A673 (cell line): ENCODE data around the gene SMAD3. TPM values are rescaled to one million over a fixed set of nuclear protein-coding genes. Genes with fewer than 3 reads are reported as not detected.

Experiments
- BruUV-seq: library from RNA; stranded (reverse); fragments of 400-500 nt; replicated peaks from 2 replicates; lab custom pipeline; 2021; lab: Mats Ljungman, UMichigan
- CTCF ChIA-PET: fragments of 300-600 bp; sonication (Branson Sonifier 250); formaldehyde crosslinking; loops from one replicate; lab custom pipeline; 2022; ENCODE audit warnings: antibody characterized with exemption; lab: Charles Lee
- POLR2A ChIA-PET: fragments of 300-600 bp; sonication (Branson Sonifier 250); formaldehyde crosslinking; loops from one replicate; lab custom pipeline; 2022; ENCODE audit warnings: antibody characterized with exemption; ENCODE audit not compliant: low non-redundant PET; lab: Charles Lee
- DNase-seq: peaks from one replicate; pipeline ENCODE4 v3.0.0-alpha.2; 2015; ENCODE audit warnings: low spot score
- H3K27ac ChIP-seq: fragments of 200-600 bp; sonication (generic); 2 replicates; pipeline ENCODE4 v1.5.1; 2016; ENCODE audit warnings: mixed run types, low read depth, mild to moderate bottlenecking, mixed read lengths, antibody characterized with exemption, low read length; ENCODE audit not compliant: poor library complexity, severe bottlenecking
- H3K27me3 ChIP-seq: fragments of 200-600 bp; sonication (generic); replicated peaks from 2 replicates; pipeline ENCODE4 v1.6.1; 2017; ENCODE audit warnings: mixed run types, low read depth, mild to moderate bottlenecking, mixed read lengths, antibody characterized with exemption, low read length; ENCODE audit not compliant: insufficient read depth, poor library complexity
- H3K36me3 ChIP-seq: fragments of 200-600 bp; sonication (generic); 2 replicates; pipeline ENCODE4 v1.6.1; 2016; ENCODE audit warnings: mixed run types, mild to moderate bottlenecking, mixed read lengths, antibody characterized with exemption, low read length; ENCODE audit not compliant: insufficient read depth, poor library complexity, severe bottlenecking
- H3K4me1 ChIP-seq: fragments of 200-600 bp; sonication (generic); 2 replicates; pipeline ENCODE4 v1.6.1; 2017; ENCODE audit warnings: mixed run types, mild to moderate bottlenecking, mixed read lengths, antibody characterized with exemption, low read length; ENCODE audit not compliant: insufficient read depth, poor library complexity, severe bottlenecking
- H3K4me3 ChIP-seq: fragments of 200-600 bp; sonication (generic); 2 replicates; pipeline ENCODE4 v1.5.1; 2016; ENCODE audit warnings: low read depth, mixed run types, mild to moderate bottlenecking, mixed read lengths, low read length; ENCODE audit not compliant: poor library complexity, severe bottlenecking
- H3K9me3 ChIP-seq: fragments of 200-600 bp; sonication (generic); 2 replicates; pipeline ENCODE4 v1.6.1; 2016; ENCODE audit warnings: mixed run types, low read depth, mild to moderate bottlenecking, mixed read lengths, antibody characterized with exemption, low read length; ENCODE audit not compliant: poor library complexity, severe bottlenecking
- EZH2 ChIP-seq: fragments of 200-600 bp; sonication (generic); IDR thresholded peaks from 2 replicates; pipeline ENCODE4 v1.6.1; 2017; ENCODE audit warnings: borderline replicate concordance, low read depth, mild to moderate bottlenecking, mixed read lengths, antibody characterized with exemption, low read length; ENCODE audit not compliant: poor library complexity, severe bottlenecking
- intact Hi-C: fragments of 100-400 bp; cut with micrococcal nuclease; formaldehyde crosslinking; loops from one replicate; pipeline ENCODE4 v1.10.0; 2022; ENCODE audit not compliant: unreplicated experiment
- total RNA-seq: library from RNA; stranded (reverse); gene quantifications from 2 replicates; pipeline ENCODE4 v1.2.3, GENCODE V29; 2021
- TF ChIP-seq, protein P1 (sequence below): fragments of 300-800, 200-600 bp; sonication (generic); conservative IDR thresholded peaks from 2 replicates; pipeline ENCODE4 v1.5.1; 2017; ENCODE audit warnings: low read depth, mild to moderate bottlenecking, antibody characterized with exemption, low read length, moderate library complexity, mixed read lengths

Gene SMAD3
- total RNA-seq, 1 experiment from 2014 or later, result 31.0 TPM

DNA sequence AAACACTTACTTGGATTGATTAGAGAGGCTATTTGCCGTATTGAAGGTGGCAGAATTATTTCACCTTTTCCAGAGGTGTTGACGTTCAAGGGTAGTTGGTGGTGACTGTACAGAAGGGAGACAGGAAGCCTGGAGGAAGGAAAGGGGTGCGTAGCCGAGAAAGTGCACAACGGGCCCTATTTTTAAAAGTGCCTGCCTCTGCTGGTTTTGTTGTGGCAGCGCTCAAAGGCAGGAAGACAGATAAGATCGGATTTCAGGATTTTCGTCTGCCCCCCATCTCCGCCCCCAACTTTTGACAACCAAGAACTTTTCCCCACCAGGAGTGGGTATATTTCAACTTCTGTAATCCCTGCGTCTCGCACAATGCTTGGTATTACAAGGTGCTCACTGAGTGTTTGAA, 38.5 kb downstream of the SMAD3 start:
- DNase-seq, result no peak
- Histone ChIP-seq H3K27me3 (no peaks in the 10 kb centered on the region), H3K4me1 (peaks cover 52% of the 10 kb centered on the region), H3K9me3 (no peaks in the 10 kb centered on the region), H3K4me3 (no peak overlapping the region), H3K27ac (no peak overlapping the region), H3K36me3 (no peaks in the 10 kb centered on the region)
- intact Hi-C loops, result no loop called here
- no TSS peak for BruUV-seq
- TF ChIP-seq, protein P1, sequence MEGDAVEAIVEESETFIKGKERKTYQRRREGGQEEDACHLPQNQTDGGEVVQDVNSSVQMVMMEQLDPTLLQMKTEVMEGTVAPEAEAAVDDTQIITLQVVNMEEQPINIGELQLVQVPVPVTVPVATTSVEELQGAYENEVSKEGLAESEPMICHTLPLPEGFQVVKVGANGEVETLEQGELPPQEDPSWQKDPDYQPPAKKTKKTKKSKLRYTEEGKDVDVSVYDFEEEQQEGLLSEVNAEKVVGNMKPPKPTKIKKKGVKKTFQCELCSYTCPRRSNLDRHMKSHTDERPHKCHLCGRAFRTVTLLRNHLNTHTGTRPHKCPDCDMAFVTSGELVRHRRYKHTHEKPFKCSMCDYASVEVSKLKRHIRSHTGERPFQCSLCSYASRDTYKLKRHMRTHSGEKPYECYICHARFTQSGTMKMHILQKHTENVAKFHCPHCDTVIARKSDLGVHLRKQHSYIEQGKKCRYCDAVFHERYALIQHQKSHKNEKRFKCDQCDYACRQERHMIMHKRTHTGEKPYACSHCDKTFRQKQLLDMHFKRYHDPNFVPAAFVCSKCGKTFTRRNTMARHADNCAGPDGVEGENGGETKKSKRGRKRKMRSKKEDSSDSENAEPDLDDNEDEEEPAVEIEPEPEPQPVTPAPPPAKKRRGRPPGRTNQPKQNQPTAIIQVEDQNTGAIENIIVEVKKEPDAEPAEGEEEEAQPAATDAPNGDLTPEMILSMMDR, result no peak
- TF ChIP-seq EZH2, result no peak
- POLR2A ChIA-PET, result no interaction called here
- CTCF ChIA-PET, result no interaction called here

DNA sequence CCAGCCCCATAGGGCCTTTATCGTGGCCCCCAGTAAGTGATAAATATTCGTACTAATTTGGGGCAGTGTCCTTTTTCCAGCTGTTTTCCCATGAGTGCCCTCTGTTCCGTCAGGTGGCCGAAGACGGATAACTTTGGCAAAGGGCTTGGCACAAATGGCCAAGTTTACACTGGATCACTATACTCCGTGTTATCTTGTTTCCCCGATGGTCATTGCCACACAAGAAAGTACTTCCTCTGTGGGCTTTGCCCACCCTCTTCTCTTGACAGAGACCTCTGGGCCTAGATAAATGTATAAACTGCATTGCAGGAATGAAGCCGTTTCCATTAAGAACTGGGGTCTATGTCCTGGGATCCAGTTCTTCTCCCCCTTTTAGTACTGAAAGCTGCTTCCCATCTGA, 39.1 kb downstream of the SMAD3 start:
- no TSS peak for BruUV-seq
- no peak overlapping the region for H3K27ac ChIP-seq
- ChIA-PET CTCF (no interaction called here), POLR2A (no interaction called here)
- no peak for DNase-seq
- no peaks in the 10 kb centered on the region for H3K27me3 ChIP-seq
- TF ChIP-seq, protein P1, result no peak
- TF ChIP-seq EZH2, result no peak
- H3K4me1 ChIP-seq, result peaks cover 52% of the 10 kb centered on the region
- H3K4me3 ChIP-seq, result no peak overlapping the region
- intact Hi-C loops, result no loop called here
- no peaks in the 10 kb centered on the region for H3K9me3 ChIP-seq
- no peaks in the 10 kb centered on the region for H3K36me3 ChIP-seq

DNA sequence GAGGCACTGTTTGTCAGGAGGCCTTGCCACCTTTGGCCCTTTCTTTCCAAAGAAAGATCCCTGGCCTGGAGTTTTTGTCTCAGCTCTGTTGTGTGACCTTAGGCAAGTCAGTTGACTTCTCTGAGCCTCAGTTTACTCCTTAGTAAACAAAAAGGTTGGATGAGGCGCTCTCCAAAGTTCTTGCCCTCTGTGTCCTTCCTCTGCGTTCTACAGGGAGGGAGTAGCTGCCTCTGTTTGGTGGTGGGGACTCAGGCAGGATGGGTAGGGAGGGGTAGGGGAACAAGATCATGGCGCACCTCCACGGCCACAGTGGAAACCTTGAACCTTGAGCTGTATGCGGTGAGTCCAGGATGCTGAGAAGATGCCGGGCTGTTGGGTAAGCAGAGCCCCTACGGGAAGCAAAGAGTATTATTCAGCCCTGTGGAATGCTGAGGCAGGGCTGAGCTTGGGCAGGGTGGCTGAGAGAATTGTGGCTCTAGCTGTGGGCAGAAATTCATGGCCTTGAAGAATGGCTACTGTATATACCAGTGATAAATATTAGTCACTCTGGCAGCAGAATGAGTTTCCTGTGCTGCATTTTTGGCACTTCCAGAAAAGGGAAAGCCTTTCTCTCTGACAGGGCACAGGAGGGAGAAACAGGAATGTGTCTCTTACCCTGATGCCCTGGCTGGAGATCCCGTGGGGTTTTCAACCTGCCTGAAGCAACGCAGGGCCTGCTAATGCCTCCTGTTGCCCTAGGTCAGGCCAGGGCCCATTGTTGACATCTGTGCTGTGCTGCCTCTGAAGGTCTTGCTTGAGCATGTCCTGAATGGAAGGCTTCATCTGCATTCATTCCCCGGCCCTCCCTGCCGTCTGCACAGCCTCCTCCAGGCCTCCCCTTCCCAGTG, 39.9 kb downstream of the SMAD3 start:
- ChIA-PET POLR2A (interaction anchor here (0.5 kb wide), 1 partner anchor 58 kb away, joined by 3 read pairs; no protein-coding TSS in a partner anchor), CTCF (no interaction called here)
- Histone ChIP-seq H3K9me3 (no peaks in the 10 kb centered on the region), H3K27ac (no peak overlapping the region), H3K4me3 (no peak overlapping the region), H3K4me1 (peaks cover 57% of the 10 kb centered on the region), H3K27me3 (no peaks in the 10 kb centered on the region), H3K36me3 (no peaks in the 10 kb centered on the region)
- intact Hi-C loops, result no loop called here
- TF ChIP-seq, protein P1, result no peak
- TF ChIP-seq EZH2, result no peak
- peak; percentile 45 for DNase-seq
- no TSS peak for BruUV-seq
